NK-92 (cell line): ENCODE measurements around the gene ID3.

Experiments used
- DNase-seq: peaks from one replicate; lab custom pipeline; 2025; ENCODE audit not compliant: unreplicated experiment; lab: John Stamatoyannopoulos, UW

Gene ID3

DNA sequence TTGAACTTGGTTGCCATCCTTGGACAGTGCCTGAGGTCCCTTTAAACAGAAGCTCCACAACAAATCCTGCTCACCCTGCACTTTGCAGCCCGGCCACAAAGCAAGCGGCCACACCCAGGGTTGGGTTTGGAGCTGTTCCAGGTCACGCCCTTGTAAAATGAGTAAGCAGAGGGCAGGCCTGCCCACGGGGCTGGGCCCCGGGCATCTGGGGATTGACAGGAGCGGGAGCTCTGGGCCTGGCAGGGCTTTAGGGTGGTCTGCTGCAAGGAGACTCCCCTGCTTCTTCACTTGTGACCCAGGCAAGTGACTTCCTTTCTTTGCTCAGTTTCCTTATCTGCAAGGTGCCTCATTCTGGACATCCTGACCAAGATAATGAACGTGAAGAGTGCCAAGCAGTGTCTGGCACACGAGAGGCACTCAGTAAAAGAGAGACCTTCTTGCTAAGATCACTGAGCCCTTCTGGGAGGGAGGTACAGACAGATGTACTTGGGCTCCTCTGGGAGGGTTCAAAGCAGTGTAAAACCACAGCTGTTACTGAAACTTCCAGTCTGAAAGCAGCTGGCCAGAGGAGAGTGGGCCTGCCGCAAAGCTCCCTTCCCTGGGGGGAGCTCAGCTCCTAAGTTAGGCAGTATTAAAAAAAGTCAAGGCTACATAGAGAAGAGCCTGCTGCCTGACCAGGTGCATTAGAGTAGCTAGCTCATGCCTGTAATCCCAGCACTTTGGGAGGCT, 30.9 kb downstream of the ID3 start:
- no peak for DNase-seq

DNA sequence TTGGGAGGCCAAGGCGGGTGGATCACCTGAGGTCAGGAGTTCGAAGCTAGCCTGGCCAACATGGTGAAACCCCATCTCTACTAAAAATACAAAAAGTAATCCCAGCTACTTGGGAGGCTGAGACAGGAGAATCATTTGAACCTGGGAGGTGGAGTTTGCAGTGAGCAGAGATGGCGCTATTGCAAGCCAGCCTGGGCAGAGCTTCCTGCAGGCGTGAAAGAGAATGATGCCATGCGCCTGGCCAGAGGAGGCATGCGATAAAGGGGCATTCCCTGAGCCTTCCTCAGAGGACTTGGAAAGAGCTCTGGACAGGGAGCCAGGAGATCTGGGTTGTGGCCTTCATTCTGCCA, 31.4 kb downstream of the ID3 start:
- DNase-seq, result no peak

- DNase-seq, result no peak
Observed at GRCh38 chr1:23527366-23527765, 31.9 kb downstream of the ID3 start.

DNA sequence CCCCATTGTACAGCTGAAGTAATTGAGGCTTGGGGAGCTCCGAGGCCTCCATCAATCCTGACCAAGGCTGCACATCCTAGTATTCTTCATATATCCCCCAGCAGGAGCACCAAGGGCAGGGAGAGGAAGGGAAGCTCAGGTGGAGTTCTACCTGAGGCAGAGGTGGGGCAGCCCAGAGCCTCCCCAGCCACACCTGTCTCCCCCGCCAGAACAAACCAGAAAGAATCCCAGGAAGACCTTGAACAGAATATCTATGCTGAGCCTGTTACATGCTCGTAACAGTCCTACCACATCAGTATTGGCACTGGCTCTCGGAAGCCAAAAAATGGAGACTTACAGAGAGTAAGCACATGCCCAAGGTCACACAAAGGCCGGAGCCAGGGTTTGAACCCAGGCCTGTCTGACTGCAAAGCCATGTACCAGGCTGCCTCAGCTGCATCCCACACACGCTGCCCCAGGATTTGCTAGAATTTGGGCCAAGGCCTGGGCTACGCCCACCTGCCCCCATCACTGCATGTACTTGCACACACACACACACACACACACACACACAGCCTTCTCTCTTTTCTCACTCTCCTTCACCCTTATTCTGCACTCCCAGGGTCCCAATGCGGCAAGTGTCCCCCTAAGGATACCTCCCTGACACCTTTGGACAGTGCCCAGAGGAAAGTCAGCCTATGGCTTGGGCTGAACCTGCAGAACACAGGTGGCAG, 32.8 kb downstream of the ID3 start:
- DNase-seq, result no peak

- DNase-seq, result no peak
Observed at GRCh38 chr1:23525558-23526250, 33.6 kb downstream of the ID3 start.

- no peak for DNase-seq
Observed at GRCh38 chr1:23524716-23525401, 34.4 kb downstream of the ID3 start.

DNA sequence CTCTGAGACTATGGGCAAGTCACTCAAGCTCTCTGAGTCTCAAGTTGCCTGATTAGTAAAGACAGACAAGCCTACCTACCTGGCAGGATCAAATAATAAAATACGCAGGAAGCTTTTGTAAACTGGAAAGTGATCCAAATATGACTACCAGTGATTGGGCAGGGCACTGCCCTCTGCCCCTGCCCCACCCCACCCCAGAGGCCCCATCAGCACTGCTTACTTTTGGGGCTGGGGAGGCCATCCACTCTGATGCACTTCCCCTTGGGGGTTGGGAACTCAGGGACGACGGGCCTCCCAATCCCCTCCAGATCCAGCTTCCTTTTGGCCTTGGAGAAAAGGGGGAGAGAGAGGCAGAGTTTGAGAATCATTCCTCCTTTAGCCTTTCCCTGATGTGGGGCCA, 35.1 kb downstream of the ID3 start:
- DNase-seq, result no peak

DNA sequence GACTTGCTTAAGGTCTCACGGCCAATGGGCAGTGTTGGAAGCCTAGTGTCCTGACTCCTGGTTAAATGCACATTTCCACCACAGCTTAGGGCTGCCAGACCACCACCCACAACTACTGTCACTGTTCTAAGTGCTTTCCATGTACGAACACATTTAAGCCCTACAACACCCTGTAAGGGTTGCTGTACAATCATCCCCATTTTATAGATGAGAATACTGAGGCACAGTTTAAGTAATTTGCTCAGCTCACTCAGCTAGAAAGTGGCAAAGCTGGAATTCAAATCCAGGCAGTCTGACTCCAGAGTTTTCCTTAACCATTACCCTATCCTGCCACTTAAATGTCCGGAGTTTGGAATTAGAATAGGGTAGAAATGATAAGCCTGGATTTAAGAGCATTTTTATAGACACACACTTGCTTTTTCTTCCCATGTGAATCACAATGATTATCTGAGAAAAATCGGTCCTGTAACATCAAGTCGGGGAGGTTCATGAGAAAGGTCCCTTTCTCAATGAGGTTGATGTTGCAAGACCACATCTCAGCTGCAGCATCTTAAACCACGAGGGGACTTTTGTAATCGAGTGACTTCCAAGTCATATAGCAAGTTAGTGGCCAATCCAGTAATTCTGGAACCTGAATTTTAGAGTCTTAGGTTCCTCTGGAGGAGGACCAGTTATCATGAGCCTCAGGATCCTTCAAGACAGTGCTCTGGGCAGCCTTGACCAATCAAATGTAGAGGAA, 36.9 kb downstream of the ID3 start:
- DNase-seq, result no peak

DNA sequence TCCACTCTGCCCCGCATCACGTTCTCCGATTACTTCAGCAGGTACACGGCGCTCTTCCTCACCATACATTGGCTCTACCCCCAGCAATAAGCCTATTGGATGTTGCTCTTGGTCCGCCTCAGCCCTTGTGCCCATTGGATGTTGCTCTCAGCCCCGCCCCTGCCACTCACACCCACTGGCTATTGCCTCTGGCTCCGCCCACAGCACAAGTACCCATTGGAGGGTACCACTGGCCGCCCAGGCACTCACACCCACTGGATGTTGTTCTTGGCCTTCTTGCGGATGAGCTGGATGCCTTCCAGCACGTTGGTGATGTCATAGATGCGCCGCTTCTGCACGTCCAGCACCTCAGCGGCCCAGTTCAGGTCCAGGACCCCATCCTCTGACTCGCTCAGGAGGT, 37.7 kb downstream of the ID3 start:
- no peak for DNase-seq

- no peak for DNase-seq
Observed at GRCh38 chr1:23517581-23517980, 41.7 kb downstream of the ID3 start.

DNA sequence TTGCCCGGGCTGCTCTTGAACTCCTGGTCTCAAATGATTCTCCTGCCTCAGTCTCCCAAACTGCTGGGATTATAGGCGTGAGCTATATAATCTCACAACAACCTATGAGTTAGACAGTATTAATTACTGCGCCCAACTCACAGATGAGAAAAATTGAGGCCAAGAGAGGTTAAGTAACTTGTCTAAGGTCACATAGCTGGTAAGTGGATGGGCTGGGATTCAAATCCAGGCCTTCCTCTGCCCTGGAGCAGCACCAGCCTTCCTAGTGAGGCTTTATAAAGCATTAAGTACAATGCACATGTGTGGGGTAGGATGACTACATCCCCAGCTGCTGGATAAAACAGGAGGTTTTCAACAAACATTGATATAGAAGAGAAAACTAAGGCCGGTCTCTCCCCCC, 43.4 kb downstream of the ID3 start:
- no peak for DNase-seq

DNA sequence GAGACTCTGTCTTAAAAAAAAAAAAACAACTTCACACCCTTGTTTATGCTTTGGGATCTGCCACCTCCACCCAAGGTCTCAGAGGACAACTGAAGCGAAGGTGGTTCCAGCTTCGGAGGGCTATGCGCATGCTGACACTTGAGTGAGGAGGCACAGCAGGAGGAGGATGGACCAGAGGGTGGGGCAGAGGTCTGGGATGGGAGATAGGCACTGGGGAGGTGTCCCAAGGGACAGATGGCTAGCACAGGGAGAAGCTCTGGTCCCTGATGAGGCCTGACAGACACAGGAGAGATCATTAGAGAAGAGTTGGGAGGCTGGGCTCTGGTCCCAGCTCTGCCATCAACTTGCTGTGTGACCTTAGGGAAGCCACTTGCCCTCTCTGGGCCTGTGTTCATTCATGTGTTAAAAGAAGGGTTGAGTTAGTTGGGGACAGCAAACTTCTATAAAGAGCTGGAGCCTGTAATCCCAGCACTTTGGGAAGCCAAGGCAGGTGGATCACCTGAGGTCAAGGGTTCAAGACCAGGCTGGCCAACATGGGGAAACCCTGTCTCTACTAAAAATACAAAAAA, 45.1 kb downstream of the ID3 start:
- DNase-seq, result no peak

DNA sequence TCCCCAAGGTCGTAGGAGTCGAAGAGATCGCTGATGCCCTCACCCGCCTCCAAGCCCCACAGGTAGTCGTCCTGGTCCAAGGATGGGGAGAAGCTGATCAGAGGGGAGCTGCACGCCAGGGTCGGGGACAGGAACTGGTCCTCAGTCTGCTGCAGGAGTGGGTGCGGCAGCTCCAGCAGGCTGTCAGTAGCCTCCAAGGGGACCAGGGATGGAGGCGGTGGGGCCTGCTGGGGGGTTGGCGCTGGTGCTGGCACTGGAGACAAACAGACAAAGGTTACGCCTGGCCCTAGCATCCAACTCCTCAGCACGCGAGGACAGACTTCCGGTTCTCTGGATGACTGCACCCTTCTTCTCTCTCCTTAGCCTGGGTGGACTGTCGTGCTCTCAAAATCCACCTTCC, 49.4 kb downstream of the ID3 start:
- no peak for DNase-seq
